GM19467 (cell line): Measurements from ENCODE around the gene RINL.
"Not testable (repeated sequence)": the region's sequence is repeated elsewhere in the genome, so short reads cannot be mapped to it uniquely, and the experiment has no call there.

Source experiments
- ATAC-seq: cut with Tn5 transposase; IDR thresholded peaks from one replicate; pipeline ENCODE4 v1.9.1; 2021; ENCODE audit warnings: mild to moderate bottlenecking, moderate library complexity; ENCODE audit not compliant: unreplicated experiment

RINL gene

GRCh38 chr19:38836983-38837626, 41.0 kb downstream of the RINL start:
- ATAC-seq, result no peak

DNA sequence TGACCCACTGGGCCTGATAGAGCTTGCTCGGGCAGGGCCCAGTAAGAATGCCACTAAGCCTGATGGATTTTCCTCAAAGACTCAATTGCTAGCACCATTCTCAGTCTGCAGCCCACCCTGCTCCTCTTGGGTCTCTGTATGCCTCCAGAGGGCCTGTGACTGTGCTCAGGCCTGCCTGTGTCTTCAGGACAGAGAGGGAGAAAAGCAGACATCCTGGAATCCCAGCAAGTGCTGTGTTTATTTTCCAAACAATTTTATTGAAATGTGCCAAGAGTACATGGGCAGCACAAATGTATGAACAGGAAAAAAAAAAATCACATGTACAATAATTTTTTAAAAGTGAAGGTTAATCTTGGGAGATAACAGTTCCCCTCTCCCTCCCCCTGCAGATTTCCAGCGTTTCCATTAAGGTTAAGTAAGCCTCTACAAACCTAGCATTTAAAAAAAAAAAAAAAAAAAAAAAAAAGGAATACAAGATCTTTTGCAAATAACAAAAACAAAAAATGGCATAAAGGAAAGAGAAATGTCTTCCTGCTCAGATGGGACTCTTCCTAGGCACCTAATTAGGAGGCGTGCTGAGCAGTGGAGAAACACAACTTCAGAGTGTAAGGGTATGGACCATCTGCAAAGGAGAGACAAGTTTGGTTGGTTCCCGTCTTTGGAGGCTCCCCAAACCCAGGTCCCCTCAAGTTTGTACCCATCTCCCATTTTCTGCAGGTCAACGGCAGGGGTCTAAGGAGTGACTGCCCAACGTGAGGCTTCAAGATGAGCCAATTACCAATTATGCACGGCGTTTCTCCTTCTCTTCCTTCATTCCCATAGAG, 41.7 kb downstream of the RINL start:
- no peak for ATAC-seq

GRCh38 chr19:38834590-38834989, 43.5 kb downstream of the RINL start:
- ATAC-seq, result no peak

DNA sequence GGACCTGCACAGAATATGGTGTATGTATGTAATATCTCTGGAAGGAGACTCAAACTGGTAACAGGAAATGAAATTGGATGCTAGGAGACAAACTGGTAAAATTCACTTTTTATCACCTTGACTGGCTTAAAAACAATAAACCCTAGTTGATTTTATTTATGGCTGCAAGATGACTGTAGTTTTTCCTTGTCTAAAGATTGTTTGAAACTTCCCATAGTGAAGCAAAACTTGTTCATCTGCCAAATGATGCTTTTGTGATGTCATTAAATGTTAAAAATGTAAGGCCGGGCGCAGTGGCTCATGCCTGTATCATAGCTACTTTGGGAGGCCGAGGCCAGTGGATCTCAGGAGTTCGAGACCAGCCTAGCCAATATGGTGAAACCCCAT, 44.0 kb downstream of the RINL start:
- no peak for ATAC-seq

DNA sequence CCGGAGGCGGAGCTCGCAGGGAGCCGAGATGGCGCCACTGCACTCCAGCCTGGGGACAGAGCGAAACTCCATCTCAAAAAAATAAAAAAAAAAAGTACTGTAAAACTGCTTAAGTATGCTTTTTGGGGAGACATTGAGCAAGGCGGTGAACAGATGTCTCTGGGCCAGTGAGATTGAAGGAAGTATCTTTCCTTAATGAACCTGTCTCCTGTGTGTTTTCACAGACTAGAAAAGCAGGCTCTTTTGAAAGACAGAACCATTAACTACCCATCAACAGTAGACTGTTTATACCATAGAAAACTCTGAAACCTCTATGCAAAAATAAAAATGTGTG, 45.0 kb downstream of the RINL start:
- ATAC-seq, result no peak

- peak; percentile 37 for ATAC-seq
Observed at GRCh38 chr19:38831142-38831605, 46.9 kb downstream of the RINL start.

GRCh38 chr19:38830039-38830733, 47.9 kb downstream of the RINL start:
- ATAC-seq, result no peak

GRCh38 chr19:38829203-38829602, 48.9 kb downstream of the RINL start:
- not testable (repeated sequence) for ATAC-seq

GRCh38 chr19:38826856-38827551, 51.1 kb downstream of the RINL start:
- no peak for ATAC-seq

DNA sequence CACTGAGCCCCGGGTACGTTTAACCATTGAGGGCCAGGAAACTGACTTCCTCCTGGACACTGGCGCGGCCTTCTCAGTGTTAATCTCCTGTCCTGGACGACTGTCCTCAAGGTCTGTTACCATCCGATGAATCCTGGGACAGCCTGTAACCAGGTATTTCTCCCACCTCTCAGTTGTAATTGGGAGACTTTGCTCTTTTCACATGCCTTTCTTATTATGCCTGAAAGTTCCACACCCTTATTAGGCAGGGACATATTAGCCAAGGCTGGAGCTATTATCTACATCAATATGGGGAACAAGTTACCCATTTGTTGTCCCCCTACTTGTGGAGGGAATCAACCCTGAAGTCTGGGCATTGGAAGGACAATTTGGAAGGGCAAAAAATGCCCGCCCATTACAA, 52.1 kb downstream of the RINL start:
- not testable (repeated sequence) for ATAC-seq

DNA sequence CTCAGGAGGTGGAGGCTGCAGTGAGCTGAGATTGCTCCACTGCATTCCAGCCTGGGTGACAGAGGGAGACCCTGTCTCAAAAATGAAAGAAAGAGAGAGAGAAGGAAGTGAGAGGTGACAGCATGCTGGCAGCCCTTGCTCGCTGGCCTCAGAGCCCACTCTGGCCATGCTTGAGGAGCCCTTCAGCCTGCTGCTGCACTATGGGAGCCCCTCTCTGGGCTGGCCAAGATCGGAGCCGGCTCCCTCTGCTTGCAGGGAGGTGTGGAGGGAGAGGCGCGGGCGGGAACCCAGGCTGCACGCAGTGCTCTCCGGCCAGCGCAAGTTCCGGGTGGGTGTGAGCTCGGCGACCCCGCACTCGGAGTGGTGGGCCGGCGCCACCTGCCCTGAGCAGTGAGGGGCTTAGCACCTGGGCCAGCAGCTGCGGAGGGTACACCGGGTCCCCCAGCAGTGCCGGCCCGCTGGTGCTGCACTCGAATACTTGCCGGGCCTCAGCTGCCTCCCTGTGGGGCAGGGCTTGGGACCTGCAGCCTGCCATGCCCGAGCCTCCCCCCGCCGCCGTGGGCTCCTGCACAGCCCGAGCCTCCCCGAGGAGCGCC, 56.7 kb downstream of the RINL start:
- ATAC-seq, result not testable (repeated sequence)

DNA sequence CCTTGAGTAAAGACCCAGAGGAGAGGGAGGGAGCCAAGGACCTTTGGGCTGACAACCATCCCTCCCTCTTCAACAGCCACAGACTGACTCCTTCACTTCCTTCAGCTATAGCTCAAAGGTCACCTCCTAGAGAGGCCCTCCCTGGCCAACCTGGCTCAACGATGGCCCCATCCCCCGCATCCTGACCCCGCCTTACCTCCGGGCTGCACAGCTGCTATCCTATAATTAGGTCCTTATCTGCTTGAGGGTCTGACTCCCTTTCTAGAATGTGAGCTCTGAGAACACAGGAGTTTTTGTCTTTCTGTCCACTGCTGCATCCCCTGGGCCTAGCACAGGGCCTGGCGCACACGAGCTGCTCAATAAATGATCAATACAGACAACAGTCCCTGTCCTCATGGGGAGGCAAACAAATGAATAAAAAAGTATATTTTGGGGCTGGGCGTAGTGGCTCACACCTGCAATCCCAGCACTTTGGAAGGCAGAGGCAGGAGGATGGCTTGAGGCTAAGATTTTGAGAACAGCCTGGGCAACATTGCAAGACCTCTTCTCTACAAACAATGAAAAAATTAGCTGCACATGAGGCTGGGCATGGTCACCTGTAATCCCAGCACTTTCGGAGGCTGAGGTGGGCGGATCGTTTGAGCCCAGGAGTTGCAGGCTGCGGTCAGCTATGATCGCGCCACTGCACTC, 58.7 kb downstream of the RINL start:
- ATAC-seq, result no peak
